GM21529 (cell line): ENCODE results near the gene ADAMTS9.

Experiments
- ATAC-seq: cut with Tn5 transposase; IDR thresholded peaks from one replicate; pipeline ENCODE4 v1.9.1; 2021; ENCODE audit not compliant: unreplicated experiment

The ADAMTS9 gene

DNA sequence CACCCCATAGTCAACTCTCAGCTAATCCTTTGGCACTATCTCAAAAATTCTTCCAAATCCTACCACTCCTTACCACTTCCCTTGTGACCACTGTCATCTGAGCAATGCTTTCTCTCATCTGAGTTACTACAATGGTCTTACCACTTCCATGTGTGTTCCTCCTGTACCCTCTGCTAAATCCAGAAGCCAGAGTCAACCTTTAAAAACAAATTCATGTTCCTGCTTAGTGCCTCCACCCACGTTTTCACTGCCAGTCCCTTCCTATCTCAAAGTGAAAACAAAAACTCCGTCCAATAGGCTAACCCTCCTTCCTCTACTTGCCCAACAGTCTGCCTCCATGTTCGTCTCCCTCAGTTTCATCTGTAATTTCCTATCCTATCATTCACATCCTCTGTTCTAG, 109.0 kb downstream of the ADAMTS9 start:
- ATAC-seq: no peak

DNA sequence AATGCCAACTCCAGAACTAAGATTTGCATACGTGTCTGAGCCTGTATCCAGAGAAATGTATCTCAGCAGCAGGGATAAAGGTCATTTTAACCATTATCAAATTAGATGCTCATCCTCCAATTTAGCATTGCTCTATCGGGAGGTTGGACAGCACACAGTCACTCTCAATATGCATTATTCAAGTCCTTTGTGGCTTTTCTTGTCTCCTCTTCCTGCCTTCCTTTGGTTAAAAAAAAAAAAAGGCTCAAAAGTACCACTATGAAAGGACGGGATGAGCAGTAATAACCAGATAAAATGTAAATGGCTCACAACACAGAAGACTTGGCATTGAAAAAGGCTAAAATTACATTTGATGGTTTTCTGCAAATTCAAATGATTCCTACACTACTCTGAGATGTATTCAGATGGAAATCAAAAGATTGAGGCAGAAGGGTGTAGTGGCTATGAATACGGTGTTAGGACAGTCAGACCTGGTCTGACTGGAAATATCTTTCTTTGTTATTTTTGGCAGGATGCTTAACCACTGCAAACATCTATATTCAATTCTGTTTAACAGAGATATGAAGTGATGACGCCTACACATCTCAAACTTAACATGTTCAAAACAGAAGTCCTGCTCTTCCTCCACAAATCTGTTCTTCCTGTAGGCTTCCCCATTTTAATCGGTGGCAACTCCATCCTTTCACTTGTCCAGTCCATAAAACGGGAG, 109.6 kb downstream of the ADAMTS9 start:
- no peak for ATAC-seq

DNA sequence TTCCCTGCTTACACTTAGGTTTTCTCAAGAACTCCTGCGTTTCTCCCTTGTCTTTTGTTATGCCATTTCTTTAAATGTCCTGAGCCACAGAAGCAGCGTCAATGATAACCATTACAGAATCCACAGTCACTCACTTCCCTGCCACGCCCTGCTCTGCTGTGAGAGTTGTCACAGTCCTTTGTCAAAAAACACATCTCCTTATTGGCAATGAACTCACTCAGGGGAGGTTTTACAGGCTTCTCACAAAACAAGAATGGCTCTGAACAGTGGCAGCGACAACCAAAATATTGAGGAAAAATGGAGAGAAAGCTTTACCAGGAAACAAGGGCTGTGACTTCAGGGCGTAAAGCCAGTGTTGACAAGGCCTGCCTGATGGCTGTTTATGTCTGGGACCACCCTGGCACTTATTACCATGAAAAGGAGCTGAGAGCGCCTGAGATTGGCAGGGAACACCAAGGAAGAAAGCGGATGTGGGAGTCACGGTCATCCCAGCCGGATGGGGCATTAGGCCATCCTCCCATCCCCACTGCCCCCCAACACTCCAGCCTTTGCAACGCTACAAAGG, 111.5 kb downstream of the ADAMTS9 start:
- ATAC-seq: no peak

DNA sequence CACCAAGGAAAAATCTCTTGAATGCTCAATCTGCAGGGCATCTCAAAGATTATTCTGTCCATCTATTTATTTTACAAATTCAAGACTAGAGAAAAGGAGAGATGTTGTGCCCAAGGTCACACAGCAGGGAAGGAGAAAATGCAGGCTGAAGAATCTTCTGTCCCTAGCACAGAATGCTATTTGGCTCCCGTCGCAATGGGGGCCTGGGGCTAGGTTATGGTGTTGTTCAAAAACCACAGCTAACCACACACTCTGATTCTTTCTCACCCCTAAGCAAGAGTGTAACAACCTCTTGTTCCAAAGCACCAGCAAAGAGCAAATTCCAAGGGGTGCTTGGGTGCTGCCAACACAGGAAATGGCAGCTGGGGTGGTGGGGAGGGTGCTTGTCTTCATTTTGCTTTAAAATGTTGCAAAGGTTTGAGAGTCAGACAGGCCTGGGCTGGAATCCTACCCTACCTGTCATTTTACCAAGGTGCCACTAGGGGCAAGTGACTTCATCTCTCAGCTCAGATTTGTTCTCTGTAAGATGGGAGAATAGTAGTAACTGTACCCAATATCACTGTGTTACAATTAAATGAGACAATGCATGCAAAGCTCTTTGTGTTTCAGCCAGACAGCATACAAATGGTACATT, 112.5 kb downstream of the ADAMTS9 start:
- ATAC-seq: peak; percentile 94

DNA sequence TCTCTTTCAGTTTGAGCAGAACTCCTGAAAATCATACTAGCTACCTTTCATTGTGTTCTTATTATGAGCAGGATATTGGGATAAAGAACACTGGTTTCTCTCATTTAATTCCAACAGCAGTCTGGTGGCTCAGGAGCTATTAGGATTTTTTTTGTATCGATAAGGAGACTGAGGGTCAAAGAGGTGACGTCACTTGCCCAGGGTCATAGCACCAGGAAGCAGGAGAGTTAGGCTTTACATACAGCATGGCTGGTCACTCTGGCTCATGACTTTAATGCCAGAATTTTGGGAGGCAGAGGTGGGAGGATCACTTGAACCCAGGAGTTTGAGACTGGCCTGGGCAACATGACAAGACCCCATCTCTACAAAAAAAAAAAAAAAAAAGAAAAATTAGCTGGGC, 113.6 kb downstream of the ADAMTS9 start:
- ATAC-seq: no peak

DNA sequence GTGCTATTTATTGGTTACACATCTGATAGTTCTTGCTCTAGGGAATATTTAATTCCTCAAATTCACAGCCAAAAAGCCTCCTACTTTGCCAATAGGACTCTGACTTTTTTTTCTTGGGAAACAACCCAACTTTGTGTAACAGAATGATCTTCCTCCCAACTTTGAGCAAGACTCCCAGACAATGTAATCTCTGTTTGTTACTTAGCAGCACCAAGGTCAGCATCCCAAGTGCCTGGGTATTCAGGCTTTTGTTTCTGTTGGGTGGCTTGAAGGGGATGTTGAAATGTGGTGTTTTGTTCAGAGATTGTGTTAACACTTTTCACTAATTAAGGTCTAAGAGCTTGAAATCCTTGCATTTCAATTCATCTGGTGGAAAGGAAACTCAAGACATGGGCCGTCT, 115.8 kb downstream of the ADAMTS9 start:
- no peak for ATAC-seq

DNA sequence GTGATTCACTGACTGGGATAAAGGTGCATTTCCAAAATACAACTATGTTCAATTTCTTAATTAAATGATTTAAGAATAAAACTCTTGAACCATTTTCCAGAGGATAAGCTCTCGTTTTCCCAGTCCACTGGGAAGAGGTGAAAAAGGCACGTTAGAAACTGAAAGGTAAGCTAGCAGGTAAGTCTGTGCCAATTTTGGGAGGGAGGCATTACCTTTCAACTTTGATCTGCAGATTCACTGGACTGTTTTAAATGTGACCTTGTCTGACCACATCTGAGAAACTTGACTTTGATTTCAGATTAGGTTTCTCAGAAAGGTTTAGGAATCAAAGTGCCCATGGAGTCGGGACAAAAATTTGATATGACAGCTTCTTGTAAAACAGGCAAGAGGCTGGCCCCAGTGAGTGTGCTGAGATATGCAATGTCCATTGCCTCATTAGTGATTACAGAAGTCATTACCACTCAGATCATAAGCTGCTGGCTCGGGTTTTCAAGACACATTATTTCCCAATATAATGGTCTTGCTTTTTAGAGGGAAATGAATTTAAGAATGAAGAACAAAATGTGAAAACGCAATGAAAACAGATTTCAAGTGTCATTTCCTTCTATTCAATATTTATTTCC, 118.8 kb downstream of the ADAMTS9 start:
- ATAC-seq: no peak

DNA sequence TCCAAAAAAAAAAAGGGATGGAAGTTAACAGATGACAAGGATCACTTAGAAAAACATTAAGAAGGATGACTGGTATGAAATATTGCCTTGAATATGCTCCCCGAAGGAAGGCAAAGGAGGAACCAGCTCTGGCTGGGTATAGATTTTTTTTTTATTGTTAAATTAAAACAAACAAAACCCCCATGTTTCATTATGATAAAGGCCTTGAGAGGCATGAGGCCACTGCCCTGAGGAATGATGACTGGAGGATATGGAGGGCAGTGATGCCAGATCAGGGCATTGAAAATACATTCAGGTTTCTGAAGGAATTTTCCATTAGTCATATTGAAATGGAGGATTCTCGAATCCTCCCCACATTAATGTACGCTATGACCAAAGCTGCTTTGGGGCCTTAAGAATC, 120.9 kb downstream of the ADAMTS9 start:
- ATAC-seq: no peak

DNA sequence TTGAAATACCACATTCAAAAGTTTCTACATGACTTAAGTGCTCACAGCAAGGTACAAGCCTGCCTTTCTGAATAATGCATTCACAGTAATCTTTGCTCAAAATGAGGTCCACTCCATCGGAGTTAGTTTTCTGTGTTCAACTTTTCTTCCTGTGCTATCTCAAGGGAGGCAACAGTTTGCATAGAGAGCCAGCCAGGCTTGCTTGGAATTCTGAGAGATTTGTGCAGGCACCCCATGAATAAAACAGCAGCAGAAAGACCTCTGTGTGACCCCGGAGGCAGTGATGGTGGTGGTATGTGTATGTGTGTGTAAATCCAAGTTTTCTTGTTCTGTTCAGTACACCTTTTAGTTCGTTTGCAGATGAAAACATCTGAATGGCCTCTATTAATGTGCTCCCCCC, 124.0 kb downstream of the ADAMTS9 start:
- ATAC-seq: no peak

DNA sequence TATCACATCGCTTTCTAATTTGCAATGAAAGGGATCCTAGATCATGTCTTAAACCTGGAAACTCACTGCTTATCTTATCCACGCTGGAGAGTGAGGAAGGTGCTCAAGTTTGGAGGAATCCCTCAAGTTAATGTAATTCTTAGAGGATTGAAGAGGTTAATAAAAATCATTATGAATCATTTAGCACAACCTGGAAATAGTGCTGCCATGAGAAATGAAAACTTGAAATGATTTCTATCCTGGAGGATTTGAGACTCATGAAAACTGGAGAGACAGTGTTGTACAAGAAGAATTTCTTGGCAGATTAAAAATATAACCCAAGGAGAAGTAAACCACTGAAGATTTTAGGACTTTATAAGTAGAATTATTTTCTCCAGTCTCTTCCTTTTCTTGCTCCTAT, 125.9 kb downstream of the ADAMTS9 start:
- no peak for ATAC-seq

DNA sequence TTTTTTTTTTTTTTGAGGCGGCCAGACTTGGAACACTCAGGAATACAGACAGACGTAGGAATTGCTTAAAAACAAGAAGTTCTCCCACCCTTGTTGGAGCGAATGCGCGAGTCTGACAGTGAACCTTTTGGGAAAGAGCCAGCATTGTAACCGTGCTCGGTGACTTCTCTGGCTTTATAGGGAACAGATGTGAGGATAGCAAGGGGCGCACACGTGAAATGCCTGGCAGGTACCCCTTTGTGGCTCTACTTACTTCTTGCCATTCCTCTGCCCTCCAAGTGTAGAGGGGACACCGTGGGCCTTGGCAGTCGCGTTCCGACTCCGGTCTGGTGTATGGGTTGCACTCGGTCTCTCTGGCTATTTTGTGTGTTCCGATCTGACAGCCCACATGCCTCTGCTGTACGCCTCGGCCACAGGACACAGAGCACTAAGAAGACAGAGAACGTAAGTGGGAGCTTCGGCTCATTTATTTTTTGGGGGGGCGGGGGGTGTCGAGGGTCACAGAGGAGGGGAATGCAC, 126.4 kb downstream of the ADAMTS9 start:
- no peak for ATAC-seq

DNA sequence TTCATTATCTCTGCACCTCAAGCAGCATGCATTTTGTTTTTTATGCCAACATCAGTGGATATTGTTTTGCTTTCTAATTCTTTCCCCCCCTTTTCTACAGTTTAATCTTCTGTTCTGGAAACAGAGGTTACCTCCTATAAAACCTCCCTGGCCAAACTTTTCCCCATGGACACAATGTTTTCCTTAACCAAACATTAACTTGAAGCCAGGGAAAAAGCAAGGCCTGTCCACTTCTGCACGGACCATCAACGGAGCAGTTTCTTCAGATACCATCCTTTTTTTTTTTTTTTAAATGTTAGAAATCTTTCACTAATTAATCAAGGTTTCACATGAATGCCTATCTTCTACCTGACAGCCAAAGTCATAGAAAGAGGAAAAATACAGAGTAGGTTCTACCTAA, 127.0 kb downstream of the ADAMTS9 start:
- ATAC-seq: no peak

DNA sequence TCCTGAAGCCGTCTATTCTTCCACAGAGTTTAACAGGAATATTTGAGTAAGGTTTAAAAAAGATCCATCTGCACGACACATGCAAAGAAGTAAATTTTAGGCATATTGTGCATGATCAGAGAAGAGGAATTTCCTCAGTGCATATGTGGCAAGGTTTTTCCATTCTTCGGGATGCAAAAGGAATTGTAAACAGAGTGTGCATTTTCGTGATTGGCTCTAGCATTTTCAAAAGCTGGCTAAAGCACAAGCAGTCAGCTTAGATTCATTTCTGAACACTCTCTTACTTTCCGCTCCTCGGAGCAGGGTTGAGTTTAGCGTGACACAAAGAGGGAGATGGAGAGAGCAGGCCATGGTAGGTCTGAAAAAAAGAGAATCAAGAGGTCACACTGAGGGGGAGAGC, 128.2 kb downstream of the ADAMTS9 start:
- ATAC-seq: no peak

DNA sequence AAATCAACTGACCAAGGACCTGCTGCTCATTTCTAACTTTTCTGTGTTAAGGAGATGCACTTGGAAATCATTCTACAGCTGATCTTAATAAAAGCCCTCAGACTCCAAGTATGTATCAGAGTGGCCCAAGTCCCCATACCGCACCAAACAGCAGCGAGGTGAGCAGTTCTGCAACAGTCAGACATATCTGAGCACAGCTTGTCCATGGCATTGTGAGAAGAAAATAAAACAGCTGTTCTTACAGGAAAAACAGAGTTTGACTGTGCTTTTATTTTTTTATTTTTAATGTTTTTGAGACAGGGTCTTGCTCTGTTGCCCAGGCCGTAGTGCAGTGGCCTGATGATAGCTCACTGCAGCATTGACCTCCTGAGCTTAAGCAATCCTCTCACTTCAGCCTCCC, 131.8 kb downstream of the ADAMTS9 start:
- ATAC-seq: no peak

DNA sequence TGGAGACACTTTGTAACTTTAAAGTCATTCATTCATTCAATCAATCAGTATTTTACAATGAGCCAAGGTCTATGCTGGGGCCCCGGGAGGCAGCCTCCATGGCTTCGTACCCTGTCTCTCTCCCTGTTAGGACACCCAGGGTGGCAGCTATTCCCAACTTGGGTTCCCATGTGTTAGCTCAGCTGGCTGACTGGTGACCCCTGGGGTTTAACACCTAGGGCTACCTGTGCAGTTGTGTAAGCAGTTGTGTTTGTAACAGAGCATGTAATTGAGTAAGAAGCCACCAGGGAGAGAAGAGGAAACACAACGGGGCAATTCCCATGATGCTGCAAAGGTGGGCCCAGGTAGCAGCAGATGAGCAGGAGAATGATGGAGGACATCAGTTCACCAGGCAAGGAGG, 132.4 kb downstream of the ADAMTS9 start:
- ATAC-seq: no peak

DNA sequence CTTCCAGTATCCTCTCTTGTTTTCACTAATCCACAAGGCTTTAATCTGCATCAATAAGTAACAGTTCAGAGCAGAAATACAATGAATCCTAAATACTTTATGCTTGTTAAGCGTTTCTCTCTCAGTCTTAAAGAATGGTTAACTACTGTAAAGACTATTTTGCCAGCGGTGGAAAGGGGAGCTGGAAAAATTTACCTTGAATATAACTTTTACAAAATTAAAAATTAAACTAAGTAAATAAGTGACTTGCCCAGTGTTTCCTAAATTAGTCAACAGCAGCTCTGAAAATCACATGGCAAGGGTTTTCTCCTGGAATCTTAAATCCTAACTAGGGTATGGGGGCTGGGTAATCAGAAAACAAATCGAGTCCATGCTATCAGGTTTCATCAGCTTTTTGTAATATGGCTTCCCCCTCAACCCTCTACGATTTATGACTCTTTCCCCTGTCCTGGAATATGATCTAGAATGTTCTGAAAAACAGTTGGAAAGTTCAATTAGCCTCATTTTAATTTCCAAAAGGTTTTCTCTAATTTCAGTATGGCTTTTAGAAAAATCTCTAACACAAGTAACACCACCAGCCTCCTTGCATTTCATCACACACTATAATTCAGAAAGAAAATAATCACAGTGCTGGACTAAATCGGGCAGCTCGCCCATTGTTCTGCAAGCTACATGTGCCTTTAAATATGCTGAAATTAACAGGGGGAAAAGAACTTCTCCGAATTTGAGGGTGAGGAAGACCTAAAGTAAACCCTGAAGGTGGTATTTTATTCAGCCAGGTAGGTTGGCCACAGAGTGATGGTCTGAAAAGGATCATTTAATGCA, 133.5 kb downstream of the ADAMTS9 start:
- no peak for ATAC-seq

DNA sequence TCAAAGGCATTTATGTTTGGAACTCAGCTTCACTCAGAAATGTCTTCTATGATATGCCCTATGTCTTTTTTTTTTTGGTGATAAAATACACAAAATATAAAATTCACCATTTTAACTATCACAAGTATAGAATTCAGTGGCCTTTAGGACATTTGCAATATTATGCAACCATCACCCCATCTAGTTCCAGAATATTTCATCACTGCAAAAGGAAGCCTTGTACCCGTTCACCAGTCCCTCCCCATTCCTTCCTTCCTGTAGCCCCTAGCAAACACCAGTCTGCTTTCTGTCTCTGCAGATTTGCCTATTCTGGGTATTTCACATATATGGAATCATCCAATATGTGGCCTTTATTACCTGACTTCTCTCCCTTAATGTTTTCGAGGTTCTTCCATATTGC, 134.8 kb downstream of the ADAMTS9 start:
- no peak for ATAC-seq

DNA sequence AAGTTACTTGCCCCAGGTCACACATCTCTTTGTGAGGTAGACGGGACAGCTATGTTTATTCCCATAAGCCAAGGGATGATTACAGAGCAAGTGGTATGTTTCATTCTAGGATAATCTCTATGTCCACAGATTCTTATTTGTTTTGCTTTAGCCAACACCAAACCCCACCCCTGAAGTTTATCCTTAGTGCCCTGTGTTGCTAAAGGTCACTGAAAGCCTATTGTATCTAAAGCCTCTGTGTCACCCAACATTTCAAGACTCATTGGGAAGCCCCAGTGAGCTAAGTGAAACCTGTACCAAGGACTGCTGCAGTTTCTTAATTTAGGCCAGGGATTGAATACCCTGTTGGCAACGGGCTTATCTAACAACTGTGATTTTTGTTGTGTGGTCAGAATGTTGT, 135.6 kb downstream of the ADAMTS9 start:
- no peak for ATAC-seq

DNA sequence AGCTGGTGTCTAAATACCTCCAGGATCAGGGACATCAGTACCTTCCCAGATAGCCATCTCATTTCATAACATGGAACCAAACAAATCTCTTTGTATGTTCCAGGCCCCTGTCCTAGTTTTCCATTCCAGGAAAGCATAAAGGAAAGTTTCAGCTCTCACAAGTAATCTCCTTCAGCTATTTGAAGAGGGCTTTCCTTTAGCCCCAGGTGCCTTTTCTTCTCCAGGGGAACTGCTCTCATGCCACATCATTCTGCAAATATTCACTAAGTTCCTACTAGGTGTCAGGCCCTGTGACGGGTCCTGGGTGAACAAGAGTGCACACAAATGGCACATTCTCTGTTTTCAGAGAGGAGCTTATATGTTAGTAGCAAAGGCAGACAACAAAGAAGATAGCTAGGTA, 136.1 kb downstream of the ADAMTS9 start:
- no peak for ATAC-seq

DNA sequence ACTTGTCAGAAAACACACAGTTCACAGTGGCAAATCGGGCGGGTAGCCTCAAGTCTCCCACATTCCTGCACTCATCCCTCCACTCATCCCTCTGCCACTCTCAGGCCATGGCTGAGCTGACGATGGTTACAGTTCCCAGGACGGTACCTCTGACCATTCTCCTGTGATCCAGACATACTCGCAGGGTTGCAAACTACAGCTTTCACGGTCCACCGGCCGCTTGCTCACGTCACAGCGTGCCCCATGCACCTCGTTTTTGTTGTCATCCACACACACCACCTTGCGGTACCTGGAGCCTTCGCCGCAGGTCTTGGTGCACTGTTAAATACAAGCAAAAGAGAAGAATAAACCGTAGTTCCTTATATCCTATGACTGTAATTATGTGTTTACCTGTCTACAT, 137.1 kb downstream of the ADAMTS9 start:
- ATAC-seq: no peak

DNA sequence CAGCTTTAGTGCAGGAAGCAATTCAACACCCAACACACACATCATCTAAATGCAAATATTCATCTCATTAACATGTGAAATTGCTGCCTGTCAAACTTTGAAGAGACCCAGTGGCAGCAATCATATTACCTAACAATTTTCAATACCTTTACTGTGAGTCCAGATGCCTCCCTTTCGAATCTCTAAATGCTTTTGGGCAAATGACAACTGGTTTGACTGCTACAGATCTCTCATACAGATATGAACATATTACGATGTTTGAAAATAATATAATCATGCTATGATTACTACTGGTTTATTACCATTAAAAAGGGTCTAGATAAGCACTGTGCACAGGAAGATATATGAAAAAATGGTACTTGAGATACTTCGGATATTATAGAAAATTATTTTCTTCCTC, 137.9 kb downstream of the ADAMTS9 start:
- no peak for ATAC-seq
